Heart left ventricle (tissue), 13 donors: ENCODE measurements around the gene FLACC1.

Experiments
- POLR2A ChIP-seq, 2 donors: fragments of 450-650 bp; IDR thresholded peaks; one replicate each; pipeline ENCODE4 v1.6.1; 2017; ENCODE audit warnings: antibody characterized with exemption in 2 of 2, mild to moderate bottlenecking in 2 of 2, moderate library complexity in 2 of 2
- TF ChIP-seq, protein P1 (sequence below), 12 donors: fragments of 200-600 bp; sonication (generic) in 4 of 12; IDR thresholded peaks; one replicate each; pipeline versions ENCODE4 v1.5.0 to v1.8.0; 2018 to 2022; ENCODE audit warnings: antibody characterized with exemption in 12 of 12, mild to moderate bottlenecking in 5 of 12
- donor health status: ischemic (EF 13 %, LVEDD 7.1; RV severe dilation, severe dysfunction).
- donor health status: DM: no; HTN: yes; CAD: no.
- donor health status: DM: no; HTN: no; CAD: no.
- donor health status: ischemic (EF 25% LVEDD 6.9; RV normal size, moderate dysfunction).
- donor health status: ischemic (EF 25% LVEDD 5.7; RV mildly dilated, moderate dysfunction).
- donor health status: ischemic (EF 35%, LVEDD 5.7; RV mildly dilated, moderate dysfunction).
- donor health status: nonischemic (EF 11% LVEDD 7.7; RV severe dilation, severe dysfunction).
- donor health status: DM: yes; HTN: yes; CAD: no.
- donor health status: PGD.
- donor health status: ischemic (EF 29% LVEDD 5.4; RV normal size, mild dysfunction).
- donor health status: nonischemic (EF 23%, LVEDD 6.1; RV moderate dilation, normal function).

DNA sequence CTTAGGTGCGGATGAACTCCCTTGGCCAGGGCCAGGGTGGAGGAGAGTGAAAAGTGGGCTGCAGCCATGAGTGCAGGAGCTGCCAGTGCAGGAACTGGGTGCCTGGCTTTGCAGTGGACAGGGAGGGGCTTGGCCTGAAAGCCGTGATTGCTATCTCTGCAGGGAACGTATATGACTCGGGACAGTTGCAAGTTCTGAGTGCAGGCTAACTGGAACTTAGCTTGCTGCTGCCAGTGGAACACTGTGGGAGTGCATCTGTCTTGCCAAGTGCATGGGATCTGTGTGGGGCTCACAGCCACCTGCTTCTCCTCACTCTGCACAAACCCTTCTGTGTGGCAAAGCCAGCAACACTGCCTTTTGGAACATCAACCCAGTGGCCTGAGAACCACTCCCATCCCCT lies 36.9 kb downstream of the FLACC1 start:
- TF ChIP-seq, protein P1, sequence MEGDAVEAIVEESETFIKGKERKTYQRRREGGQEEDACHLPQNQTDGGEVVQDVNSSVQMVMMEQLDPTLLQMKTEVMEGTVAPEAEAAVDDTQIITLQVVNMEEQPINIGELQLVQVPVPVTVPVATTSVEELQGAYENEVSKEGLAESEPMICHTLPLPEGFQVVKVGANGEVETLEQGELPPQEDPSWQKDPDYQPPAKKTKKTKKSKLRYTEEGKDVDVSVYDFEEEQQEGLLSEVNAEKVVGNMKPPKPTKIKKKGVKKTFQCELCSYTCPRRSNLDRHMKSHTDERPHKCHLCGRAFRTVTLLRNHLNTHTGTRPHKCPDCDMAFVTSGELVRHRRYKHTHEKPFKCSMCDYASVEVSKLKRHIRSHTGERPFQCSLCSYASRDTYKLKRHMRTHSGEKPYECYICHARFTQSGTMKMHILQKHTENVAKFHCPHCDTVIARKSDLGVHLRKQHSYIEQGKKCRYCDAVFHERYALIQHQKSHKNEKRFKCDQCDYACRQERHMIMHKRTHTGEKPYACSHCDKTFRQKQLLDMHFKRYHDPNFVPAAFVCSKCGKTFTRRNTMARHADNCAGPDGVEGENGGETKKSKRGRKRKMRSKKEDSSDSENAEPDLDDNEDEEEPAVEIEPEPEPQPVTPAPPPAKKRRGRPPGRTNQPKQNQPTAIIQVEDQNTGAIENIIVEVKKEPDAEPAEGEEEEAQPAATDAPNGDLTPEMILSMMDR (IDR thresholded peaks at IDR 0.05): no peak
- no peak for TF ChIP-seq POLR2A (IDR thresholded peaks at IDR 0.05)
